ENCODE measurements around the gene FBXO8.

DNA sequence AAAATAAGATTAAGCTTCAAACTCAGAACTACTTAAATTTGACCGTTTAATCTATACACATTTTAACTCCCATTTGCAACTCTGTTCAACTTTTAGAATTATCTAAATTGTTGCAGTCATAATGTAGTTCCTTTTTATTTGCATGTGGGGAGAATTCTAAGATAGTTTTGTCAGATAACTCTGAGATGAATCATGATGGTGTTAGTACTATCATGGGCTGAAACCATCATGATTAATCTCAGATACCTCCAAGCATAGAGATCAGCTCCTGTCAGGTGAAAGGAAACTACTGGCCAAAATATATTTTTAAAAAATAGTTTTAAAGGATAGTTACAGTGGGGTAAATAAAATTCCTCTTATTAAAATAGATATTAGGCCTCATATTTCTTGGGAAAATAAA, 39.0 kb downstream of the FBXO8 start:
- TF ChIP-seq MAFK (IDR thresholded peaks at IDR 0.05; ENCODE audit: partially characterized antibody) (no peak), KDM1A (IDR thresholded peaks at IDR 0.05; ENCODE audit: low read depth) (no peak), NR3C1 (IDR thresholded peaks at IDR 0.05) (no peak), CEBPB (IDR thresholded peaks at IDR 0.05) (no peak), NFE2L2 (conservative IDR thresholded peaks at IDR 0.05; ENCODE audit: low read length) (no peak), POLR2A (IDR thresholded peaks at IDR 0.05; ENCODE audit: low read length) (no peak), ZFP36 (IDR thresholded peaks at IDR 0.05; ENCODE audit: borderline replicate concordance, partially characterized antibody) (no peak), TP53 (CRISPR knock-in tag; IDR thresholded peaks at IDR 0.05) (no peak)
- TF ChIP-seq, protein P1, sequence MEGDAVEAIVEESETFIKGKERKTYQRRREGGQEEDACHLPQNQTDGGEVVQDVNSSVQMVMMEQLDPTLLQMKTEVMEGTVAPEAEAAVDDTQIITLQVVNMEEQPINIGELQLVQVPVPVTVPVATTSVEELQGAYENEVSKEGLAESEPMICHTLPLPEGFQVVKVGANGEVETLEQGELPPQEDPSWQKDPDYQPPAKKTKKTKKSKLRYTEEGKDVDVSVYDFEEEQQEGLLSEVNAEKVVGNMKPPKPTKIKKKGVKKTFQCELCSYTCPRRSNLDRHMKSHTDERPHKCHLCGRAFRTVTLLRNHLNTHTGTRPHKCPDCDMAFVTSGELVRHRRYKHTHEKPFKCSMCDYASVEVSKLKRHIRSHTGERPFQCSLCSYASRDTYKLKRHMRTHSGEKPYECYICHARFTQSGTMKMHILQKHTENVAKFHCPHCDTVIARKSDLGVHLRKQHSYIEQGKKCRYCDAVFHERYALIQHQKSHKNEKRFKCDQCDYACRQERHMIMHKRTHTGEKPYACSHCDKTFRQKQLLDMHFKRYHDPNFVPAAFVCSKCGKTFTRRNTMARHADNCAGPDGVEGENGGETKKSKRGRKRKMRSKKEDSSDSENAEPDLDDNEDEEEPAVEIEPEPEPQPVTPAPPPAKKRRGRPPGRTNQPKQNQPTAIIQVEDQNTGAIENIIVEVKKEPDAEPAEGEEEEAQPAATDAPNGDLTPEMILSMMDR (IDR thresholded peaks at IDR 0.05), result no peak
- TF ChIP-seq, protein P2, sequence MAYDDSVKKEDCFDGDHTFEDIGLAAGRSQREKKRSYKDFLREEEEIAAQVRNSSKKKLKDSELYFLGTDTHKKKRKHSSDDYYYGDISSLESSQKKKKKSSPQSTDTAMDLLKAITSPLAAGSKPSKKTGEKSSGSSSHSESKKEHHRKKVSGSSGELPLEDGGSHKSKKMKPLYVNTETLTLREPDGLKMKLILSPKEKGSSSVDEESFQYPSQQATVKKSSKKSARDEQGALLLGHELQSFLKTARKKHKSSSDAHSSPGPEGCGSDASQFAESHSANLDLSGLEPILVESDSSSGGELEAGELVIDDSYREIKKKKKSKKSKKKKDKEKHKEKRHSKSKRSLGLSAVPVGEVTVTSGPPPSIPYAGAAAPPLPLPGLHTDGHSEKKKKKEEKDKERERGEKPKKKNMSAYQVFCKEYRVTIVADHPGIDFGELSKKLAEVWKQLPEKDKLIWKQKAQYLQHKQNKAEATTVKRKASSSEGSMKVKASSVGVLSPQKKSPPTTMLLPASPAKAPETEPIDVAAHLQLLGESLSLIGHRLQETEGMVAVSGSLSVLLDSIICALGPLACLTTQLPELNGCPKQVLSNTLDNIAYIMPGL (CRISPR knock-in tag; IDR thresholded peaks at IDR 0.05; ENCODE audit: borderline replicate concordance), result no peak
- TF ChIP-seq, protein P3, sequence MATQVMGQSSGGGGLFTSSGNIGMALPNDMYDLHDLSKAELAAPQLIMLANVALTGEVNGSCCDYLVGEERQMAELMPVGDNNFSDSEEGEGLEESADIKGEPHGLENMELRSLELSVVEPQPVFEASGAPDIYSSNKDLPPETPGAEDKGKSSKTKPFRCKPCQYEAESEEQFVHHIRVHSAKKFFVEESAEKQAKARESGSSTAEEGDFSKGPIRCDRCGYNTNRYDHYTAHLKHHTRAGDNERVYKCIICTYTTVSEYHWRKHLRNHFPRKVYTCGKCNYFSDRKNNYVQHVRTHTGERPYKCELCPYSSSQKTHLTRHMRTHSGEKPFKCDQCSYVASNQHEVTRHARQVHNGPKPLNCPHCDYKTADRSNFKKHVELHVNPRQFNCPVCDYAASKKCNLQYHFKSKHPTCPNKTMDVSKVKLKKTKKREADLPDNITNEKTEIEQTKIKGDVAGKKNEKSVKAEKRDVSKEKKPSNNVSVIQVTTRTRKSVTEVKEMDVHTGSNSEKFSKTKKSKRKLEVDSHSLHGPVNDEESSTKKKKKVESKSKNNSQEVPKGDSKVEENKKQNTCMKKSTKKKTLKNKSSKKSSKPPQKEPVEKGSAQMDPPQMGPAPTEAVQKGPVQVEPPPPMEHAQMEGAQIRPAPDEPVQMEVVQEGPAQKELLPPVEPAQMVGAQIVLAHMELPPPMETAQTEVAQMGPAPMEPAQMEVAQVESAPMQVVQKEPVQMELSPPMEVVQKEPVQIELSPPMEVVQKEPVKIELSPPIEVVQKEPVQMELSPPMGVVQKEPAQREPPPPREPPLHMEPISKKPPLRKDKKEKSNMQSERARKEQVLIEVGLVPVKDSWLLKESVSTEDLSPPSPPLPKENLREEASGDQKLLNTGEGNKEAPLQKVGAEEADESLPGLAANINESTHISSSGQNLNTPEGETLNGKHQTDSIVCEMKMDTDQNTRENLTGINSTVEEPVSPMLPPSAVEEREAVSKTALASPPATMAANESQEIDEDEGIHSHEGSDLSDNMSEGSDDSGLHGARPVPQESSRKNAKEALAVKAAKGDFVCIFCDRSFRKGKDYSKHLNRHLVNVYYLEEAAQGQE (IDR thresholded peaks at IDR 0.05), result no peak
